Stomach (tissue), 9 donors: ENCODE data around the gene ELMO1. TPM values are rescaled to one million over a fixed set of nuclear protein-coding genes. Genes with fewer than 3 reads are reported as not detected.

Experiments
- DNase-seq, 2 donors: peaks; one replicate each; pipeline versions ENCODE4 v3.0.0 to v3.0.0-alpha.2; 2013 to 2019
- H3K27ac ChIP-seq, 5 donors: fragments of 200-600 bp in 4 of 5; sonication (generic) in 4 of 5; one replicate each; pipeline ENCODE4 v1.5.1; 2013 to 2019; ENCODE audit warnings: mild to moderate bottlenecking in 1 of 5, moderate library complexity in 1 of 5
- H3K27me3 ChIP-seq, 3 donors: fragments of 200-600 bp; sonication (generic); one replicate each; pipeline ENCODE4 v1.5.1; 2017 to 2019; ENCODE audit warnings: mixed run types in 1 of 3
- H3K36me3 ChIP-seq, 4 donors: fragments of 200-600 bp; sonication (generic); 1 replicate in 3 of 4; 2 replicates in 1 of 4; pipeline ENCODE4 v1.5.1; 2016 to 2019
- H3K4me1 ChIP-seq, 4 donors: fragments of 200-600 bp; sonication (generic); one replicate each; pipeline ENCODE4 v1.5.1; 2016 to 2019
- H3K4me3 ChIP-seq, 4 donors: fragments of 200-600 bp; sonication (generic) in 3 of 4; one replicate each; pipeline ENCODE4 v1.5.1; 2016 to 2019; ENCODE audit warnings: mild to moderate bottlenecking in 1 of 4
- H3K9me3 ChIP-seq, 4 donors: fragments of 200-600 bp; sonication (generic); one replicate each; pipeline ENCODE4 v1.5.1; 2016 to 2019
- EP300 ChIP-seq: sonication (generic); formaldehyde crosslinking; IDR thresholded peaks from one replicate; pipeline ENCODE4 v1.6.1; 2017; ENCODE audit warnings: antibody characterized with exemption
- POLR2A ChIP-seq, 4 donors: fragments of 450-650 bp; IDR thresholded peaks; one replicate each; pipeline ENCODE4 v1.6.1; 2016; ENCODE audit warnings: antibody characterized with exemption in 4 of 4, control low read depth in 2 of 4, mild to moderate bottlenecking in 1 of 4, moderate library complexity in 1 of 4
- POLR2AphosphoS5 ChIP-seq, 3 donors: sonication (generic); formaldehyde crosslinking; IDR thresholded peaks; one replicate each; pipeline ENCODE4 v1.6.1; 2016; ENCODE audit warnings: antibody characterized with exemption in 3 of 3
- WGBS, 5 donors: extraction: QIAGEN DNeasy Blood & Tissue Kit in 3 of 5; methylation state at CpG; one replicate each; pipeline versions ENCODE4 v1.1.5 to v1.1.7; 2013 to 2018; 5-methylcytosine and 5-hydroxymethylcytosine counted together
- intact Hi-C: fragments of 100-400 bp; cut with DNase I; formaldehyde crosslinking; loops from one replicate; pipeline ENCODE4 v1.15.1; 2023; ENCODE audit warnings: low total_unique reads
- polyA plus RNA-seq, 3 donors: library from polyadenylated mRNA; stranded (reverse); fragments of 200-250 nt; gene quantifications; one replicate each; pipeline ENCODE4 v1.2.3, GENCODE V29; 2013
- total RNA-seq, 5 donors: library from RNA; depleted of rRNA; stranded (reverse); fragments of >200 nt; gene quantifications; one replicate each; pipeline versions ENCODE4 v1.1.0 to v1.2.3, GENCODE V29; 2014 to 2016
- TF ChIP-seq, protein P1 (sequence below), 7 experiments: fragments of 450-650 bp in 4 of 7; fragments of 200-600 bp in 3 of 7; sonication (generic) in 3 of 7; IDR thresholded peaks; one replicate each; pipeline ENCODE4 v1.5.1; 2016 to 2019; ENCODE audit warnings: antibody characterized with exemption in 7 of 7, control low read depth in 2 of 7, mild to moderate bottlenecking in 1 of 7
- donor health status: healthy with polysubstance abuse.
- donor health status: Bipolar disorder and iron deficiency.
- donor health status: healthy.

Gene ELMO1
- total and polyA plus RNA-seq, 8 donors: 4.1 to 117 (median 44.8) TPM

DNA sequence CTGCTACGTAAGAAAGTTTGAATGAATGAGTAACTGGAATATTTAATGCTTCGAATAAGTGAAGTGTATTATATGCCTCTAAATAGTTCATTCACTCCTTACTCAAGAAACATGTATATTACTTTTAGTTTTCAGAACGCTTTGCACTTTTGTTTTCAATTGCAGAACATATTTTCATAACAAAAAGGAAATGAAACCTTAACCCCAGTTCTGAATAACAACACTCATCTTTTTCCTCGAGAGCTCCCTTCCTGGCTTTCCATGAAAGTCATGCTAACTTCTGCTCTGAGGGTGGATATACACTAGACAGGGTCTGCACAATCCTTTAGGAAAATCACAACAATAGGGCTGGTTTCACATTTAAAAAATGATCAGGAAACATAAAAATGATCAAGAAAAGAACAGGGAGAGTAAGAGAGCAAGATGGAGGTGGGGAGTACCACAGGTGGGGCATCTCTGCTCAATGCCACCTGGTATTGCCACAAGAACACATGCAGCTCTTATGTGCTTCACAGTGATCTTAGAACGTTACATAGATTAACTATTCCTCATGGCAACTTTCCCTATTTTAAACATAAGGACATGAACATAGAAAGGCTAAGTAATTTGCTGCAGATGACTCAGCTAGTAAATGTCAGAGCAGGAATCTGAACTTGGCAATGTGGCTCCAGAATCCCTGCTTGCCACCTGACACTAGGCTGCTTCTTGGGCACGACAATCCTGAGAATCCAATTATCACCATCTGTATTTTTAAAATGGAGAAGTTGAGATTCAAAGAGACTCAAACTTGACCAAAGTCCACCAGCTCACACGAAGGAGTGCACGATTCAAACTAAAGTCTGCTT lies 504.9 kb downstream of the ELMO1 start:
- Histone ChIP-seq H3K27me3 (no peaks in the 10 kb centered on the region), H3K4me1 (peaks cover 13 to 36% (median 26%) of the 10 kb centered on the region in 4 donors), H3K4me3 (no peak overlapping the region), H3K36me3 (peaks cover 0 to 9% (median 0%) of the 10 kb centered on the region in 4 donors), H3K27ac (peak overlapping the region in 2 of 5 donors; percentile 69 to 74), H3K9me3 (peaks cover 6 to 41% (median 19%) of the 10 kb centered on the region in 4 donors)
- intact Hi-C loops: no loop called here
- DNase-seq: no peak
- no peak for TF ChIP-seq POLR2AphosphoS5 (IDR thresholded peaks at IDR 0.05)
- TF ChIP-seq, protein P1, sequence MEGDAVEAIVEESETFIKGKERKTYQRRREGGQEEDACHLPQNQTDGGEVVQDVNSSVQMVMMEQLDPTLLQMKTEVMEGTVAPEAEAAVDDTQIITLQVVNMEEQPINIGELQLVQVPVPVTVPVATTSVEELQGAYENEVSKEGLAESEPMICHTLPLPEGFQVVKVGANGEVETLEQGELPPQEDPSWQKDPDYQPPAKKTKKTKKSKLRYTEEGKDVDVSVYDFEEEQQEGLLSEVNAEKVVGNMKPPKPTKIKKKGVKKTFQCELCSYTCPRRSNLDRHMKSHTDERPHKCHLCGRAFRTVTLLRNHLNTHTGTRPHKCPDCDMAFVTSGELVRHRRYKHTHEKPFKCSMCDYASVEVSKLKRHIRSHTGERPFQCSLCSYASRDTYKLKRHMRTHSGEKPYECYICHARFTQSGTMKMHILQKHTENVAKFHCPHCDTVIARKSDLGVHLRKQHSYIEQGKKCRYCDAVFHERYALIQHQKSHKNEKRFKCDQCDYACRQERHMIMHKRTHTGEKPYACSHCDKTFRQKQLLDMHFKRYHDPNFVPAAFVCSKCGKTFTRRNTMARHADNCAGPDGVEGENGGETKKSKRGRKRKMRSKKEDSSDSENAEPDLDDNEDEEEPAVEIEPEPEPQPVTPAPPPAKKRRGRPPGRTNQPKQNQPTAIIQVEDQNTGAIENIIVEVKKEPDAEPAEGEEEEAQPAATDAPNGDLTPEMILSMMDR (IDR thresholded peaks at IDR 0.05): no peak
- WGBS, 5 donors: 75 to 85% (median 81%) methylated on average over 8 of the region's 8 CpGs

DNA sequence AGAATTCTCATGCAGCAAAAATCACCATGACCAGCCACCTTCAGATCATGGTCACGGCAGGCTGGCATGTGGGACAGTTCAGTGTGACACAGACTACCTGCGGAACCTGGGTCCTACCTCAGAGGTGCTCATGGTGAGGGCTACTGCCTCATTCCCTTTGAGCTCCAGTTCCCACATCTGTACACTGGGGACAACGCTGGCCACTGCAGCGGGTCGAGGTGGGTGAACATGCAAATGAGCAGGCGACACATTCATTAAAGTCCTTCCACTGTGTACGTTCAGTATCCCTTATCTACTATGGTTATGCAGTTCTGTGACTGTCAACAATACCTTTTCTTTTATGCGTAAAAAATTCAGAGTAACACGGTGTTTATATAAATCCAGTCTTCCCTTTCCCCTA lies 505.7 kb downstream of the ELMO1 start:
- DNase-seq: no peak
- peaks cover 13 to 36% (median 26%) of the 10 kb centered on the region in 4 donors for H3K4me1 ChIP-seq
- intact Hi-C loops: no loop called here
- peaks cover 0 to 13% (median 2%) of the 10 kb centered on the region in 4 donors for H3K36me3 ChIP-seq
- H3K27ac ChIP-seq: no peak overlapping the region
- no peaks in the 10 kb centered on the region for H3K27me3 ChIP-seq
- peaks cover 14 to 49% (median 27%) of the 10 kb centered on the region in 4 donors for H3K9me3 ChIP-seq
- TF ChIP-seq EP300: no peak
- TF ChIP-seq POLR2A (IDR thresholded peaks at IDR 0.05): no peak
- TF ChIP-seq, protein P1 (IDR thresholded peaks at IDR 0.05): no peak
- no peak for TF ChIP-seq POLR2AphosphoS5 (IDR thresholded peaks at IDR 0.05)
- WGBS, 5 donors: 51 to 78% (median 63%) methylated on average over 9 of the region's 9 CpGs
- H3K4me3 ChIP-seq: no peak overlapping the region

DNA sequence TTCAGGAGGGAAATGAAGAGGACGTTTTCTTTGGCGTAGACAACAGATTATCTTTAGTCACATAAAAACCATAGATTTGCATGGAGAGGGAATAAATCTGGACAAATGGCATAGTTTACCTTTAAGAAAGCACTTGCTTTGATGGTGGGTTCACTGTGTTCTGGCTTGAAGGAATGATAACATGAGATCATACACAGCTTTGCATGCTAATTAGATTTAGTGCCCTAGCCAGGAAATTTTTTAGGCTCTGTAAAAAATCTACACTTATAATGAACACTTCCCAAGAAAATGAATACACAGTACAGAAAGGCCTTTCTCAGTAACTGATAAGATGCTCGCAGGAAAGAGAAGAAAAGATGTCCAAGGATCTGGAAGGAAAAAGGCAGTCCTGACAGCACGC lies 506.1 kb downstream of the ELMO1 start:
- Histone ChIP-seq H3K9me3 (peaks cover 18 to 53% (median 31%) of the 10 kb centered on the region in 4 donors), H3K36me3 (peaks cover 0 to 17% (median 4%) of the 10 kb centered on the region in 4 donors), H3K4me3 (no peak overlapping the region), H3K4me1 (peaks cover 13 to 36% (median 26%) of the 10 kb centered on the region in 4 donors), H3K27me3 (no peaks in the 10 kb centered on the region), H3K27ac (no peak overlapping the region)
- intact Hi-C loops: no loop called here
- no peak for DNase-seq
- TF ChIP-seq POLR2A (IDR thresholded peaks at IDR 0.05) (no peak), POLR2AphosphoS5 (IDR thresholded peaks at IDR 0.05) (no peak), EP300 (no peak)
- TF ChIP-seq, protein P1 (IDR thresholded peaks at IDR 0.05): no peak
- 82 to 88% (median 85%) methylated on average over 4 of the region's 4 CpGs for WGBS, 5 donors

DNA sequence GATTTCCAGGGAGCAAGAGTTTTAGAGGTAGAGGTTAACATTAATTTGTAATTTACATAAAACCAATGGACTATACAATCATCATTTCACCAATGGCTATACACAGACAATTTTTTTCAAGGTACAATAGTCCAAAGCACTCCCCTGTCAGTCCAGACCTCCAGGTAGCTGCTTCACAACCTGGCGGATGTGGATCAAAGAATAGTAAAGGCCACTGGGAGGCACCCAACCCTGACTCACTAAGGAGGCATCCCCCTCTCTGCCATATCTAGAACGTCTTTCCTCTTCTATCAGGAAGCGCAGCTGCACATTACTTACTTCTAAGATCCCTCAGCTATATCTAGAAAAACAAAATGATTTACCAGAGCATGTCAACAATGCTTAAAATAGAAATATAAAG lies 506.6 kb downstream of the ELMO1 start:
- intact Hi-C loops: no loop called here
- H3K4me1 ChIP-seq: peaks cover 13 to 36% (median 26%) of the 10 kb centered on the region in 4 donors
- H3K9me3 ChIP-seq: peaks cover 18 to 58% (median 36%) of the 10 kb centered on the region in 4 donors
- H3K36me3 ChIP-seq: peaks cover 3 to 22% (median 6%) of the 10 kb centered on the region in 4 donors
- TF ChIP-seq EP300 (no peak), POLR2AphosphoS5 (IDR thresholded peaks at IDR 0.05) (no peak)
- TF ChIP-seq, protein P1 (IDR thresholded peaks at IDR 0.05): no peak
- no peaks in the 10 kb centered on the region for H3K27me3 ChIP-seq
- 83 to 95% (median 93%) methylated on average over 3 of the region's 3 CpGs for WGBS, 5 donors
- DNase-seq: no peak
- no peak overlapping the region for H3K4me3 ChIP-seq
- no peak overlapping the region for H3K27ac ChIP-seq
